COR-L47 (cell line): ENCODE measurements around the gene PMPCA.

Experiments used
- DNase-seq: peaks from one replicate; lab custom pipeline; 2025; lab: John Stamatoyannopoulos, UW

PMPCA gene

DNA sequence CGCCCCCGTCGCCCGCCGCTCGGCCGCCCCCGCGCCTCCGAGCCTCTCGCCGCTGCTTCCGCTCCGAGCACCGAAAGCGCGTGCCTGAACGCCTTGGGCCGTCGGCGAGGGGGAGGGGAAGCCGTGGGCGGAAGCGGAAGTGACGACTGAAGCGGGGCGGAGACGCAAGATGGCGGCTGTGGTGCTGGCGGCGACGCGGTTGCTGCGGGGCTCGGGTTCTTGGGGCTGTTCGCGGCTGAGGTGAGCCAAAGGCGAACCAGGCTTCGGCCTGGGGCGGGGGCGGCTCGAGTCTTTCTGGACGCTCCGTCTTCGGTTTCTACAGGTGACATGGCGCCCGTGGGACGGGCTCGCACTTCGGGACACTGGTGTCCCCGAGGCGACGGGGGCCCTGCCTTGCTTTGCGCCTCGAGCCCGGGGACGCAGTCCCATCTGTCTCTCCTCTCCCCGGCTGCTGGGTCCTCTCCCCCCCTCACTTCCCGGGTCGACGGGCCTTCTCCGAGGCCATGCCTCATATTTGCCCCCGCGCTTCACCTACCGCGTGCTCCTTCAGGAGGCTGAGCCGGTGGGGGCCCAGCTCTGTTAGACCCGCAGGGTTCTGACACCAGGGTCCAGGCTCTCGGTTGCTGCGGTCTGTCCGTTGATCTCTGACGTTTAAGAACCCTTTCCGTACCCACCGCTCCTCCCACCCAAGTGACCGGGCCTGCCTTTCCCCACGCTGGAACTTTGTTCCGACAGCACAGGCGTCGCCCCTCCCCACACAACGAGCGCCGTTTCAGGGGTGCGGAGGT is at the start of gene PMPCA, which contains the start of gene ENTR1:
Gene PMPCA (plus strand): TSS at position 159 of the 788 bp plus-strand sequence. CDS start 11 bp downstream, at position 170.
Gene ENTR1 (minus strand): TSS at position 115 of the 788 bp plus-strand sequence. CDS start 217 bp downstream, outside the sequence.
- peak; percentile 80 for DNase-seq

- DNase-seq, result no peak
These were observed 49.3 kb upstream of the PMPCA start for GRCh38 chr9:136361047-136361753.

DNA sequence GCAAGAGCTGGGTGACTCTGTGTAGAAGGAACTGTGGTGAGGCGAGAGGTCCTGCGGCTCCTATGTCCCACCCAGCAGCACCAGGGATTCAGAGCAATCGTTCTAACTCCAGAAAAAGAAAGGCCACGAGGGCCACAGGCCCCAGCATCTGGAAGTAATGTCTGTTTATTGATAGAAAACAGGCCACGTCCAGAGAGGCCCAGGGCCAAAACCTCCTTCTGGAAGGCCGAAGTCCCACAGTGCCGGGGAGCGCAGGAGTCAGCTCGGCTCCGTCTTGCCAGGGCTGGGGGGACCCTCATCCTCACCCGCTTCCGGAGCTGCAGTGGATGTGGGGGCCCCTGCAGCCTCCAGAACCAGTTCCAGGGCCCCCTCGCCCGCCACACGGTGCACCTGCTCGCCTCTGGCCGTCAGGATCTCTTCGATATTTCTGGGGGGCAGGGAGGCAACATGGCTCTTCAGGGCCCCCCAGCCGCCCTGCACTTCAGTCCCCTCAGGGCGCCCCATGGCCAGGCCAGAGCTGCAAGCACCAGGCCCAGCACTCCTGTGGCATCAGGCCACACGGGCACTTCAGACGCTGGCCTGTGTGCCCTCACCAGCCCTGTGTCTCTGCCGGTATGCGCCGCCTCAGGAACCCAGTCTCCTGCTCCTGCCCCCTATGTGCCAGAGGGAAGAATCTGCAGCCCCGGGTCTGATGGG is 48.6 kb upstream of the PMPCA start:
- no peak for DNase-seq

DNA sequence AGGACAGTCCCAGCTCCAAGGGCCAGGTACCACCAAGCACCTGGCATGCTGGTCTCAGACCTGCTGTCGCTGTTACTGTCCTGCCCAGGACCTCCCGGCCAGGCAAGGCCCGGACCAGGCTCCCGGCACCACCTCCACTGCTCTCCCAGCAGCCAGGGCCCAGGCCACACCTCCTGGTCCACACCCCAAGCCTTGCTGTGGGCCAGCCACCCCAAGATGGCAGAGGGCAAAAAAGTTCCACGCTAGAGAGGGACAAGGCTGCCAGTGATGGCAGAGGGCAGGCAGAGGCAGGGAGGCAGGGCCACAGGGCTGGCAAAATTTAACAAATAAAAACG is 48.0 kb upstream of the PMPCA start:
- DNase-seq, result no peak

- peak; percentile 89 for DNase-seq
These were observed 47.1 kb upstream of the PMPCA start, which contains the start of gene DNLZ for GRCh38 chr9:136363106-136363948. TSS of gene DNLZ (minus strand) at chr9:136363744. CDS start at chr9:136363714, 30 bp downstream.

DNA sequence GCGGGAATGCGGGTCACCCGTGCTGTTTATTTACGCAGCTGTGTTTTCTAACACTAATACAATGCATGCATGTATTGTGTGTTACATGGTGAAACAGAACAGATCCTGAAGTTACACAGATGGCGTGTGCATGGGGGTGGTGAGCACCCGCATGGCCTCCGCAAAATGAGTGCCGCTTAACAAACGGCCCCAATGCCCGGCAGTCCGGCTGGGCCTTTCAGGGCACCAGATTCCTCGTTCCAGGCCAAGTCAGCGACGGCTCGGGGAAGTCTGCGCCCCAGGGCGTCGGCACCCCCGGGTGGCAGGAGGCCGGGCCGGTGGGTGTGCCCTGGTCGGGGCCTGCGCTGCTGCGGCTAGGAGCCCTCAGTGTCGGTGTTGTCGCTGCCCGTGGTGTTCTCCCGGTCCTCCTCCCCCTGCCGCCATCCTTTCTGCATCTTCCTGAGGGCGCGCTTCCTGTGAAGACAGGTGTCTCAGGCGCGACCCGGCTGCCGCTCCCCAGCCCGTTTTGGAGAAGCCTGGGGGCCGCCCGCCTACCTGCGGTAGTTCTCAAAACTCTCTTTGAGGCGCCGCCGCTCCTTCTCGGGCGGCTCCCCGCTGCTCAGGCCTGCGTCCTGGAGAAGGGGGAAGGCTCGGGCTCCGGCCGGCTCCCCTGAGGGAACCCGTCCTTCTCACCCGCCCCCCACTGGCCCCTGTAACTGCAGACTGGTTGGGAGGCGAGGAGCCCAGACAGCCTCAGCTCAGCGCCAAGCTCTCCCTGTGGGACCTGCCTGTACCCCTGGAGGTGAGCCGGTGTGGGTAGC is 46.3 kb upstream of the PMPCA start:
- no peak for DNase-seq

DNA sequence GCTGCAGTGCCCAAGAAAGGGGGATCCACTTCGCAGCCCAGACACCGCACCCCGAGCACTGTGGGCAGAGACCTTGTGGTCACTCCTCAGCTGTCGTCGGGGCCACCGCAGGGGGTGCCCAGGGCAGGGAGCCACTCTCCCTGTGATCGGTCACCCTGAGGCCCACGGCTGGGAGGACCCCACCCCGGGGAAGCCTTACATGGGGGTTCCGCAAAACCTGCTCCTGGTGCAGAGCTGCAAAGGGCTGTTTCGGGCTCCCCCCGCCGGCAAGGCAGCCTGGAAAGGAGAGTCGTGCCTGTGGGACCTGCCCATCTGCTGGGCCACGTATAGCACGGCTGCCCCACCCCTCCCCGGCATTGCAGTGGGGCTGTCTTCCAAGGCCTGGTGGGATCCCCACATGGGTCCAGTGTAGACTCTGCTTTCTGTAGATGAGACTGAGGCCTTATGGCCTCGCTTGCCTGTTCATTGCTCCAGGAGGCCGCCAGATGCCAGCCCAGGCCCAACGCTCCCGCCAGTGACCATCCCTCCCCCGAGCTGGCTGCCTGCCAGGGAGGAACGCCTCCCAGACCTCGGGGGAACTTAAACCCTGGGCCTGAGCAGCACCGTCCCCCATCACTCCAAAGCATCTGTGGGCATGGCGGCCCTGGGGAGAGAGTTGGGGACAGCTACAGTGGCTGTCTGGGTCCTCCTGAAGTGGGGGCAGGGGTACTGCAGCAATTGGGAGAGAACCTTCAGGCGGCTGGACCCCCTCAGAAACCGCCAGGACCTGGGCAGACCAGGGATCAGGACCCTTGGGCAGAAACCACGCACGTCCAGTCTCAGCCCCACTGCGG is 45.3 kb upstream of the PMPCA start:
- DNase-seq, result no peak

DNA sequence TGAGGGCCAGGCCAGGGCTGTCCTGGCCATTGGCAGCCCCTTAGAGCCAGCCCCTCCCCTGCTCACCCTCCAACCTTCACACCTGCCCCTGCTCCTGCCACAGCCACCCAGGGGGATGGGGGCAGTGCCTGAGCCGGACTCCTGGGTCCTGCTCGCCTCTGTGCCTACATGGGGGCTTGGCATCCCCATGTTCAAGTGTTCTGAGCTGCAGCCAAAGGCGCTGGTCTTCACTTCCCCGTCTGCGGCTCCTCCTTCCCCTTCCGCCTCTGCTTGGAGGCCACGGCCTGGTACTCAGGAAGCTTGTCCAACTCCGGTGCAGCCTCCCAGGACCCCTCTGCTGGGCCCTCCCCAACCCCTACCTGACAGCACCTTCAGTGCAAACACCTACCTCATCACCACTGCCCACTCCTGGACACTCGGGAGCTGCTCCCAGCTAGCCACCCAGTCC is 44.7 kb upstream of the PMPCA start:
- DNase-seq, result no peak

DNA sequence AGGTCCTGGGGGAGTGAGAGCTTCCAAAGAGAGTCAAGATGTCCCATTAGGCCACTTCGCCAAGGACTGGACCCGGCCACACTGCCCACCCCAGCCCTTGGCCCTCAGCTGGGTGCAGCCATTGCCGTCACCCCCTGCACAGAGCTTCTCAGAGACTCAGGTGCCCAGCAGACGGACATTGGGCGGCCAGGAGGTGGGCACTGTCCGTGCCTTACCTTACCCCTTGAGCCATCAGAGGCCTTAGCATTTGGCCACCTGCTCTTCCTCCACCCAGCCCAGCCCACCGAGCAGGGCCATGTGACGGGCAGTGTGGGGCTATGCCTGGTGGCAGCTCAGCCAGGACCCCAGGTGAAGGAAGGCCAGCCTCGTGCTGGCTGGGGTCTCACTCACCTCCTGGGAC is 43.6 kb upstream of the PMPCA start:
- no peak for DNase-seq

DNA sequence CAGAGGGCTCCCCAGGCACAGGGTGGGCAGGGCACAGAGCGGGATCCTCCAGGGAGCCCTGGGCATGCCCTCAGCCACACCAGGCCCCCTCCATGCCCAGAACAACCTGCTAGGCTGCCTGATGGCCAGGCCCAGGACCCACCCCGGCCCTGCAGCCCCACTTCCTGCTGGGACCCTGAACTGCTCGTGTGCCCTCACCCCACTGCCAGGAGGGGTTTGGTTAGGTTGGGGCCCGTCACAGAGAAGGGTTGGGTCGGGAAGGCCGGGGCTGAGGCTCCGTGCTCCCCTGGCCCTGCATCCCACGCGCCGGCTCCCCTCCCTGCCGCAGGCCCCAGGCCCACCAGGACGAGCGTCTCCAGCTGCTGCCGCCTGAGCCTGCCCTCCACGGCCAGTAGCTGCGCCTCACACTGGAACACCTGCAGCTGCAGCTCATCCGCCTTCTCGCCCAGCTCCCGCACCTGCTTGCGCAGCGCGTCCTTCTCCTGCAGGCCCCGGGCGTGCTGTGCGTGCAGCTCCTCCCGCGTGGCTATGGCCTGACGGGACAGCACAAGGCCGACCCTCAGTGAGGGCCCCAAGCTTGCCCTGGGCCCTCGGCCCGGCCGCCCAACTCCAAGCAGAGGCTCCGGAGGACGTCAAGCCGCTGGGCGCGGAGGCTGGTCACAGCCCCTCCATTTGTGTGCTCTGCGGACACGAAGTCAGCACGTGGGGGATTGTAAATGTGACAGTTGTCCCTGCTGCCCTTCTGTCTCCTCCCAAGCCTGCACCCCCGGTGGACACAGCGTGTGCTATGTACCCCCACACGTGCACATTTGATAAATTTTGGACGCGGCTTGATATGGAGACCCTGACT is 42.9 kb upstream of the PMPCA start:
- no peak for DNase-seq

GRCh38 chr9:136368190-136368589 is 42.3 kb upstream of the PMPCA start:
- no peak for DNase-seq

GRCh38 chr9:136370037-136370436 is 40.4 kb upstream of the PMPCA start:
- DNase-seq, result no peak

GRCh38 chr9:136370687-136371532 is 39.5 kb upstream of the PMPCA start:
- no peak for DNase-seq

- DNase-seq, result no peak
These were observed 39.0 kb upstream of the PMPCA start for GRCh38 chr9:136371533-136371880.

GRCh38 chr9:136372006-136372405 is 38.5 kb upstream of the PMPCA start:
- no peak for DNase-seq

- no peak for DNase-seq
These were observed 37.7 kb upstream of the PMPCA start for GRCh38 chr9:136372561-136373299.
